Progenitor cell of endocrine pancreas (in vitro differentiated cells): Measurements from ENCODE around the gene UBAC2. TPM values are rescaled to one million over a fixed set of nuclear protein-coding genes. Genes with fewer than 3 reads are reported as not detected.

Experiments
- DNase-seq: peaks from one replicate; pipeline ENCODE4 v3.0.0; 2021; ENCODE audit warnings: low spot score; ENCODE audit not compliant: unreplicated experiment
- H3K27ac Mint-ChIP-seq: 2 replicates; pipeline ENCODE4 v1.8.0; 2021; ENCODE audit warnings: mild to moderate bottlenecking, moderate library complexity, mixed read lengths
- H3K27me3 Mint-ChIP-seq: 2 replicates; pipeline ENCODE4 v1.8.0; 2021; ENCODE audit warnings: mixed read lengths
- H3K36me3 Mint-ChIP-seq: 2 replicates; pipeline ENCODE4 v1.8.0; 2022; ENCODE audit warnings: mixed read lengths; ENCODE audit not compliant: insufficient read depth
- H3K4me1 Mint-ChIP-seq: 2 replicates; pipeline ENCODE4 v1.8.0; 2021; ENCODE audit warnings: low read depth, mixed read lengths
- H3K4me3 Mint-ChIP-seq: 2 replicates; pipeline ENCODE4 v1.8.0; 2021; ENCODE audit warnings: low read depth, mild to moderate bottlenecking, moderate library complexity, mixed read lengths
- H3K9me3 Mint-ChIP-seq: 2 replicates; pipeline ENCODE4 v1.8.0; 2021; ENCODE audit warnings: low read depth, mixed read lengths
- total RNA-seq: library from RNA; stranded (reverse); gene quantifications from 2 replicates; pipeline ENCODE4 v1.2.1, GENCODE V29; 2021
- TF ChIP-seq, protein P1 (sequence below): fragments of 200-600 bp; sonication (generic); IDR thresholded peaks from one replicate; pipeline ENCODE4 v1.5.0; 2021; ENCODE audit warnings: antibody characterized with exemption, mild to moderate bottlenecking; ENCODE audit not compliant: unreplicated experiment

Gene UBAC2
- total RNA-seq, 1 donor from 2014 or later, result 60.6 TPM

GRCh38 chr13:99261059-99261458 is 60.4 kb downstream of the UBAC2 start:
- H3K4me1 Mint-ChIP-seq, result peaks cover 2% of the 10 kb centered on the region
- no peak overlapping the region for H3K27ac Mint-ChIP-seq
- peaks cover 2% of the 10 kb centered on the region for H3K36me3 Mint-ChIP-seq
- no peaks in the 10 kb centered on the region for H3K27me3 Mint-ChIP-seq
- H3K4me3 Mint-ChIP-seq, result no peak overlapping the region
- DNase-seq, result no peak
- H3K9me3 Mint-ChIP-seq, result no peaks in the 10 kb centered on the region
- TF ChIP-seq, protein P1, sequence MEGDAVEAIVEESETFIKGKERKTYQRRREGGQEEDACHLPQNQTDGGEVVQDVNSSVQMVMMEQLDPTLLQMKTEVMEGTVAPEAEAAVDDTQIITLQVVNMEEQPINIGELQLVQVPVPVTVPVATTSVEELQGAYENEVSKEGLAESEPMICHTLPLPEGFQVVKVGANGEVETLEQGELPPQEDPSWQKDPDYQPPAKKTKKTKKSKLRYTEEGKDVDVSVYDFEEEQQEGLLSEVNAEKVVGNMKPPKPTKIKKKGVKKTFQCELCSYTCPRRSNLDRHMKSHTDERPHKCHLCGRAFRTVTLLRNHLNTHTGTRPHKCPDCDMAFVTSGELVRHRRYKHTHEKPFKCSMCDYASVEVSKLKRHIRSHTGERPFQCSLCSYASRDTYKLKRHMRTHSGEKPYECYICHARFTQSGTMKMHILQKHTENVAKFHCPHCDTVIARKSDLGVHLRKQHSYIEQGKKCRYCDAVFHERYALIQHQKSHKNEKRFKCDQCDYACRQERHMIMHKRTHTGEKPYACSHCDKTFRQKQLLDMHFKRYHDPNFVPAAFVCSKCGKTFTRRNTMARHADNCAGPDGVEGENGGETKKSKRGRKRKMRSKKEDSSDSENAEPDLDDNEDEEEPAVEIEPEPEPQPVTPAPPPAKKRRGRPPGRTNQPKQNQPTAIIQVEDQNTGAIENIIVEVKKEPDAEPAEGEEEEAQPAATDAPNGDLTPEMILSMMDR, result no peak

DNA sequence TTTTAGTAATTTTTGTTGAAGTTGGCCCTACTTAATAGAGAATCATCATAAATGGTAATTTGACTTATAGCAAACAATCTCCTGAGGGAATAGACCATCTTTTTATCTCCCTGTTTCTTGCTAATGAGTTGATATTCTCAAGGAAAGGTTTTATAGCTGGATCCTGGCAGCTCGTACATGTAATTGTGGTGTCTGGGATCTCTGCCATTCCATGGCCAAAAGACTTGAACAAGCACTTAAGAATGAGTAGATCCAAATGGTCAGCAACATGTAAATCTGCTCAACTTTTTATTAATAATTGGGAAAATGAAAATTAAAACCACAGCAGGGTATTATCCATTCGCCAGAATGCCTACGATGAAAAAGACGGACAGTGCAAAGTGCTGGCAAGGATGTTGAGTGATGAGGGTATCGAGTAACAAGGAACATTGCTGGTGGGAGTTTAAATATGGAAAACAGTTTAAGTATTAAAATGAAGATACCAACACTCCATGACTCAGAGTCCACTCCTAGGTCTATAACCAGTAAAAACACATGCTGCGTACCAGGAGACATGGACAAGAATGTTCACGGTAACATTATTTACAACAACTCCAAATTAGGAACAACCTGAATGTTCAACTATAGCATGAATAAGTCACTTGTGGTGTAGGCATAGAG is 62.6 kb downstream of the UBAC2 start:
- Mint-ChIP-seq H3K4me3 (no peak overlapping the region), H3K9me3 (no peaks in the 10 kb centered on the region), H3K27ac (no peak overlapping the region), H3K4me1 (peaks cover 2% of the 10 kb centered on the region), H3K27me3 (no peaks in the 10 kb centered on the region), H3K36me3 (peaks cover 3% of the 10 kb centered on the region)
- TF ChIP-seq, protein P1, result no peak
- no peak for DNase-seq

GRCh38 chr13:99264051-99264450 is 63.4 kb downstream of the UBAC2 start:
- DNase-seq, result no peak
- TF ChIP-seq, protein P1, result no peak
- peaks cover 3% of the 10 kb centered on the region for H3K36me3 Mint-ChIP-seq
- no peak overlapping the region for H3K4me3 Mint-ChIP-seq
- H3K9me3 Mint-ChIP-seq, result no peaks in the 10 kb centered on the region
- H3K4me1 Mint-ChIP-seq, result peaks cover 2% of the 10 kb centered on the region
- H3K27me3 Mint-ChIP-seq, result no peaks in the 10 kb centered on the region
- H3K27ac Mint-ChIP-seq, result no peak overlapping the region

DNA sequence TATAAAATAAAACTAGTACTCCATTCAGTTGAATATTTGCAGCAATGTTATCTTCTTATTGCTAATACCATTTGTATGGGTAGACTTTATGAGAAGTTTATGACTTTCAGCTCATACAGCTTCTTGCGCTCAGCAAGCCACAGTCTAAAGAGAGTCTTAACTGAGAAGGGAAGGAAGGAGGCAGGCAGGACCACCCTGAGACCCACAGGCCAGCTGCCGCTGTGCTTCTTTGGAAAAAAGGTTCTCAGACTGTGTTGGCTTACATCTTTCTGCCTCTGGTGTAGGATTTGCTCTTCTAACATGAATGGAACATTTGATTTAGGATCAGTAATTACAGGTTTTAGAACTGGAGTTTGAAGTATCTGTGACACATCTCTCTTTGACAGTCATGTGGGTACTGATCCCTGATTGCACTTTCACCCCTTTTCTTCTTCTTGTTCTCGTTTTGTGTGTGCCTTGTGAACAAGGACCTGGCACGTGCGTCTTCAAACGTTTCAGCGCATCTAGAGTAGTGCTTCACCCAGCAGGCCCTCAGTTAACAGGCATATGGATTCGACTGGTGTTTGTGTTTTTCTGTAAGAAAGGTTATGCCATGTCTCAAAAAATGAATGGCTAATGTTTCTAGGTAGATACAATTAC is 64.6 kb downstream of the UBAC2 start:
- Mint-ChIP-seq H3K27ac (no peak overlapping the region), H3K27me3 (no peaks in the 10 kb centered on the region), H3K4me3 (no peak overlapping the region), H3K36me3 (peaks cover 1% of the 10 kb centered on the region), H3K9me3 (no peaks in the 10 kb centered on the region), H3K4me1 (no peaks in the 10 kb centered on the region)
- no peak for DNase-seq
- TF ChIP-seq, protein P1, result no peak

GRCh38 chr13:99265821-99266426 is 65.3 kb downstream of the UBAC2 start:
- H3K36me3 Mint-ChIP-seq, result peaks cover 1% of the 10 kb centered on the region
- TF ChIP-seq, protein P1, result peak; percentile 70
- DNase-seq, result no peak
- no peak overlapping the region for H3K27ac Mint-ChIP-seq
- H3K27me3 Mint-ChIP-seq, result no peaks in the 10 kb centered on the region
- H3K4me1 Mint-ChIP-seq, result no peaks in the 10 kb centered on the region
- H3K9me3 Mint-ChIP-seq, result no peaks in the 10 kb centered on the region
- H3K4me3 Mint-ChIP-seq, result no peak overlapping the region
